GM12878 (cell line): Measurements from ENCODE around the gene KCNG3.

Source experiments
- BCL11A ChIP-seq: IDR thresholded peaks from 2 replicates; pipeline ENCODE4 v1.6.1; 2011; ENCODE audit warnings: low read depth, low read length
- CEBPB ChIP-seq, 2 experiments: fragments of 150-350 bp in 1 of 2; IDR thresholded peaks; 2 replicates each; pipeline ENCODE4 v1.6.1; 2012 to 2014; ENCODE audit warnings: low read depth in 2 of 2, low read length in 2 of 2, borderline replicate concordance in 1 of 2, inconsistent platforms in 1 of 2
- CTCF ChIP-seq, 3 experiments: IDR thresholded peaks in 2 of 3; conservative IDR thresholded peaks in 1 of 3; 2 replicates each; pipeline ENCODE4 v1.5.1; 2011; ENCODE audit warnings: low read depth in 3 of 3, low read length in 3 of 3, mild to moderate bottlenecking in 3 of 3, control low read depth in 2 of 3, moderate library complexity in 2 of 3, inconsistent platforms in 1 of 3, mixed read lengths in 1 of 3; ENCODE audit not compliant: control insufficient read depth in 2 of 3, insufficient read depth in 1 of 3; ENCODE audit errors: extremely low read depth in 1 of 3
- EZH2 ChIP-seq: IDR thresholded peaks from 2 replicates; pipeline ENCODE4 v1.6.1; 2012; ENCODE audit warnings: low read depth, mild to moderate bottlenecking, control low read depth, inconsistent platforms, low read length, borderline replicate concordance; ENCODE audit not compliant: control insufficient read depth
- HDGF ChIP-seq: fragments of 450-650 bp; IDR thresholded peaks from 2 replicates; pipeline ENCODE4 v1.6.1; 2016; ENCODE audit warnings: antibody characterized with exemption
- JUND ChIP-seq: IDR thresholded peaks from 2 replicates; pipeline ENCODE4 v1.6.1; 2012; ENCODE audit warnings: low read depth, mild to moderate bottlenecking, low read length, improper control_type of control experiment, moderate library complexity
- MAX ChIP-seq: IDR thresholded peaks from 2 replicates; pipeline ENCODE4 v1.6.1; 2012; ENCODE audit warnings: low read depth, low read length, improper control_type of control experiment
- NR2F1 ChIP-seq: fragments of 450-650 bp; conservative IDR thresholded peaks from 2 replicates; pipeline ENCODE4 v1.6.1; 2017; ENCODE audit warnings: mild to moderate bottlenecking
- NRF1 ChIP-seq: conservative IDR thresholded peaks from 2 replicates; pipeline ENCODE4 v1.6.1; 2011; ENCODE audit warnings: mild to moderate bottlenecking, low read depth, low read length, improper control_type of control experiment
- POLR2A ChIP-seq: IDR thresholded peaks from 2 replicates; pipeline ENCODE4 v1.6.1; 2011; ENCODE audit warnings: low read depth, mild to moderate bottlenecking, low read length
- RFX5 ChIP-seq: IDR thresholded peaks from 2 replicates; pipeline ENCODE4 v1.6.1; 2011; ENCODE audit warnings: low read depth, low read length, improper control_type of control experiment
- USF2 ChIP-seq: IDR thresholded peaks from 2 replicates; pipeline ENCODE4 v1.6.1; 2011; ENCODE audit warnings: low read depth, low read length, improper control_type of control experiment, borderline replicate concordance
- TF ChIP-seq, protein P1 (sequence below): fragments of 450-650 bp; conservative IDR thresholded peaks from 2 replicates; pipeline ENCODE4 v1.6.1; 2017; ENCODE audit warnings: mild to moderate bottlenecking, moderate library complexity
- TF ChIP-seq, protein P2 (sequence below): IDR thresholded peaks from 2 replicates; pipeline ENCODE4 v1.6.1; 2012; ENCODE audit warnings: mild to moderate bottlenecking, low read depth, low read length

DNA sequence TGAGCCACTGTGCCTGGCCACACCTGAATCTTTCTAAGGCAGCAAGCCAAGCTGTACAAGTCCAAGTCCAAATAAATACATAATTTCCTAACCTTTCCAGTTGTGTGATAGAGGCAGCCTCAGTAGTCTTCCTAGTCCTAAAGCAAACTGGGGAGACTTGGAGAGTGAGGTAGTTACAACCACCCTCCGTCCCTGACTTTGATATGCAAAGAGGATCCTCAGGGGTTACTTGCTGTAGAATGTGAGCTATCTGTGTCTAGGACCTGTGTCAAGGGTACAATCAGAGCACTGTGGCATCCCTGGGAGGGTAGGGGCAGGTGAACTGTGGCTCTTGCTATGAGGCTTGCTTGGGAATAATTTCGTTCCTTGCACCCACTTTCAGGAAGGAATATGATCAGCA, 28.3 kb upstream of the KCNG3 start:
- TF ChIP-seq, protein P1, sequence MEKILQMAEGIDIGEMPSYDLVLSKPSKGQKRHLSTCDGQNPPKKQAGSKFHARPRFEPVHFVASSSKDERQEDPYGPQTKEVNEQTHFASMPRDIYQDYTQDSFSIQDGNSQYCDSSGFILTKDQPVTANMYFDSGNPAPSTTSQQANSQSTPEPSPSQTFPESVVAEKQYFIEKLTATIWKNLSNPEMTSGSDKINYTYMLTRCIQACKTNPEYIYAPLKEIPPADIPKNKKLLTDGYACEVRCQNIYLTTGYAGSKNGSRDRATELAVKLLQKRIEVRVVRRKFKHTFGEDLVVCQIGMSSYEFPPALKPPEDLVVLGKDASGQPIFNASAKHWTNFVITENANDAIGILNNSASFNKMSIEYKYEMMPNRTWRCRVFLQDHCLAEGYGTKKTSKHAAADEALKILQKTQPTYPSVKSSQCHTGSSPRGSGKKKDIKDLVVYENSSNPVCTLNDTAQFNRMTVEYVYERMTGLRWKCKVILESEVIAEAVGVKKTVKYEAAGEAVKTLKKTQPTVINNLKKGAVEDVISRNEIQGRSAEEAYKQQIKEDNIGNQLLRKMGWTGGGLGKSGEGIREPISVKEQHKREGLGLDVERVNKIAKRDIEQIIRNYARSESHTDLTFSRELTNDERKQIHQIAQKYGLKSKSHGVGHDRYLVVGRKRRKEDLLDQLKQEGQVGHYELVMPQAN = no peak
- no peak for TF ChIP-seq HDGF
- no peak for TF ChIP-seq NRF1
- TF ChIP-seq EZH2 = no peak
- no peak for TF ChIP-seq JUND
- no peak for TF ChIP-seq BCL11A
- no peak for TF ChIP-seq USF2
- no peak for TF ChIP-seq CEBPB (IDR thresholded peaks at IDR 0.05; ENCODE audit: borderline replicate concordance in 1 of 2, low read depth in 2 of 2, low read length in 2 of 2)
- TF ChIP-seq, protein P2, sequence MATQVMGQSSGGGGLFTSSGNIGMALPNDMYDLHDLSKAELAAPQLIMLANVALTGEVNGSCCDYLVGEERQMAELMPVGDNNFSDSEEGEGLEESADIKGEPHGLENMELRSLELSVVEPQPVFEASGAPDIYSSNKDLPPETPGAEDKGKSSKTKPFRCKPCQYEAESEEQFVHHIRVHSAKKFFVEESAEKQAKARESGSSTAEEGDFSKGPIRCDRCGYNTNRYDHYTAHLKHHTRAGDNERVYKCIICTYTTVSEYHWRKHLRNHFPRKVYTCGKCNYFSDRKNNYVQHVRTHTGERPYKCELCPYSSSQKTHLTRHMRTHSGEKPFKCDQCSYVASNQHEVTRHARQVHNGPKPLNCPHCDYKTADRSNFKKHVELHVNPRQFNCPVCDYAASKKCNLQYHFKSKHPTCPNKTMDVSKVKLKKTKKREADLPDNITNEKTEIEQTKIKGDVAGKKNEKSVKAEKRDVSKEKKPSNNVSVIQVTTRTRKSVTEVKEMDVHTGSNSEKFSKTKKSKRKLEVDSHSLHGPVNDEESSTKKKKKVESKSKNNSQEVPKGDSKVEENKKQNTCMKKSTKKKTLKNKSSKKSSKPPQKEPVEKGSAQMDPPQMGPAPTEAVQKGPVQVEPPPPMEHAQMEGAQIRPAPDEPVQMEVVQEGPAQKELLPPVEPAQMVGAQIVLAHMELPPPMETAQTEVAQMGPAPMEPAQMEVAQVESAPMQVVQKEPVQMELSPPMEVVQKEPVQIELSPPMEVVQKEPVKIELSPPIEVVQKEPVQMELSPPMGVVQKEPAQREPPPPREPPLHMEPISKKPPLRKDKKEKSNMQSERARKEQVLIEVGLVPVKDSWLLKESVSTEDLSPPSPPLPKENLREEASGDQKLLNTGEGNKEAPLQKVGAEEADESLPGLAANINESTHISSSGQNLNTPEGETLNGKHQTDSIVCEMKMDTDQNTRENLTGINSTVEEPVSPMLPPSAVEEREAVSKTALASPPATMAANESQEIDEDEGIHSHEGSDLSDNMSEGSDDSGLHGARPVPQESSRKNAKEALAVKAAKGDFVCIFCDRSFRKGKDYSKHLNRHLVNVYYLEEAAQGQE = no peak
- TF ChIP-seq MAX = no peak
- no peak for TF ChIP-seq CTCF (IDR thresholded peaks at IDR 0.05 in 2 of 3, conservative IDR thresholded peaks at IDR 0.05 in 1 of 3; ENCODE audit: control insufficient read depth in 2 of 3, extremely low read depth in 1 of 3, insufficient read depth in 1 of 3, low read depth in 3 of 3, low read length in 3 of 3)
- no peak for TF ChIP-seq POLR2A
- TF ChIP-seq RFX5 = no peak
- TF ChIP-seq NR2F1 = no peak
